Thyroid gland (tissue), 4 donors: Measurements from ENCODE around the gene HES1. TPM values are rescaled to one million over a fixed set of nuclear protein-coding genes. Genes with fewer than 3 reads are reported as not detected.
A peak's percentile ranks its signal among the peaks of the same experiment; 100 is the strongest.

Experiments used
- DNase-seq, 2 donors: peaks; one replicate each; pipeline ENCODE4 v3.0.0-alpha.2; 2019
- H3K27ac ChIP-seq, 3 donors: fragments of 200-600 bp; sonication (generic); 1 replicate in 2 of 3; 2 replicates in 1 of 3; pipeline ENCODE4 v1.5.1; 2016 to 2019; ENCODE audit warnings: mild to moderate bottlenecking in 1 of 3, moderate library complexity in 1 of 3
- H3K27me3 ChIP-seq: fragments of 200-600 bp; sonication (generic); one replicate; pipeline ENCODE4 v1.5.1; 2019
- H3K36me3 ChIP-seq, 2 donors: fragments of 200-600 bp; sonication (generic); one replicate each; pipeline ENCODE4 v1.5.1; 2016 to 2019
- H3K4me1 ChIP-seq, 2 donors: fragments of 200-600 bp; sonication (generic); one replicate each; pipeline ENCODE4 v1.5.1; 2017 to 2019
- H3K4me3 ChIP-seq, 3 donors: fragments of 200-600 bp; sonication (generic); replicated peaks in 1 of 3; 1 replicate in 2 of 3; 2 replicates in 1 of 3; pipeline ENCODE4 v1.5.1; 2016; ENCODE audit warnings: mild to moderate bottlenecking in 1 of 3
- H3K9me3 ChIP-seq: fragments of 200-600 bp; sonication (generic); one replicate; pipeline ENCODE4 v1.5.1; 2017
- CTCF ChIP-seq, 6 experiments: fragments of 200-600 bp in 3 of 6; fragments of 450-650 bp in 3 of 6; sonication (generic) in 3 of 6; IDR thresholded peaks; one replicate each; pipeline ENCODE4 v1.5.1; 2016 to 2019; ENCODE audit warnings: antibody characterized with exemption in 6 of 6, mild to moderate bottlenecking in 2 of 6, inconsistent platforms in 1 of 6, moderate library complexity in 1 of 6
- POLR2A ChIP-seq, 2 donors: fragments of 450-650 bp; IDR thresholded peaks; one replicate each; pipeline ENCODE4 v1.6.1; 2017; ENCODE audit warnings: antibody characterized with exemption in 2 of 2, mild to moderate bottlenecking in 2 of 2, moderate library complexity in 1 of 2
- WGBS, 2 donors: methylation state at CpG; one replicate each; pipeline ENCODE4 v1.1.5; 2017; 5-methylcytosine and 5-hydroxymethylcytosine counted together
- intact Hi-C: fragments of 100-400 bp; cut with DNase I; formaldehyde crosslinking; loops from one replicate; pipeline ENCODE4 v1.15.1; 2023
- total RNA-seq, 4 donors: library from RNA; depleted of rRNA; stranded (reverse); fragments of >200 nt; gene quantifications; one replicate each; pipeline ENCODE4 v1.2.3, GENCODE V29; 2016

Gene HES1
- total RNA-seq, 4 donors from 2014 or later, result 127 to 193 (median 159) TPM

GRCh38 chr3:194093842-194094241, 42.1 kb upstream of the HES1 start:
- peaks cover 20 to 30% of the 10 kb centered on the region in 2 donors for H3K4me1 ChIP-seq
- DNase-seq, result no peak
- no peaks in the 10 kb centered on the region for H3K36me3 ChIP-seq
- no peak overlapping the region for H3K27ac ChIP-seq
- no peaks in the 10 kb centered on the region for H3K9me3 ChIP-seq
- TF ChIP-seq CTCF (IDR thresholded peaks at IDR 0.05) (no peak), POLR2A (IDR thresholded peaks at IDR 0.05) (no peak)
- 76 to 90% methylated on average over 8 of the region's 8 CpGs for whole genome bisulfite sequencing, 2 donors
- no peaks in the 10 kb centered on the region for H3K27me3 ChIP-seq
- intact Hi-C loops, result no loop called here
- H3K4me3 ChIP-seq, result no peak overlapping the region

- H3K4me3 ChIP-seq, result no peak overlapping the region
- no peaks in the 10 kb centered on the region for H3K9me3 ChIP-seq
- DNase-seq, result peak; percentile 53 to 57
- no peak for TF ChIP-seq POLR2A (IDR thresholded peaks at IDR 0.05)
- no peak for TF ChIP-seq CTCF (IDR thresholded peaks at IDR 0.05)
- H3K27me3 ChIP-seq, result no peaks in the 10 kb centered on the region
- no peak overlapping the region for H3K27ac ChIP-seq
- peaks cover 20 to 21% of the 10 kb centered on the region in 2 donors for H3K4me1 ChIP-seq
- 50 to 79% methylated on average over 2 to 4 of the region's 4 CpGs for WGBS, 2 donors
- intact Hi-C loops, result no loop called here
- no peaks in the 10 kb centered on the region for H3K36me3 ChIP-seq
Measured at GRCh38 chr3:194095464-194095863, 40.5 kb upstream of the HES1 start.

GRCh38 chr3:194095902-194096301, 40.0 kb upstream of the HES1 start:
- Histone ChIP-seq H3K36me3 (no peaks in the 10 kb centered on the region), H3K4me3 (no peak overlapping the region), H3K27me3 (no peaks in the 10 kb centered on the region), H3K4me1 (peaks cover 20 to 21% of the 10 kb centered on the region in 2 donors), H3K9me3 (no peaks in the 10 kb centered on the region), H3K27ac (peak overlapping the region in 1 of 3 donors; percentile 73)
- TF ChIP-seq CTCF (IDR thresholded peaks at IDR 0.05) (no peak), POLR2A (IDR thresholded peaks at IDR 0.05) (no peak)
- intact Hi-C loops, result no loop called here
- 93 to 94% methylated on average over 4 to 10 of the region's 10 CpGs for WGBS, 2 donors
- DNase-seq, result no peak

GRCh38 chr3:194097141-194097882, 38.6 kb upstream of the HES1 start:
- H3K9me3 ChIP-seq, result no peaks in the 10 kb centered on the region
- intact Hi-C loops, result no loop called here
- no peak for TF ChIP-seq POLR2A (IDR thresholded peaks at IDR 0.05)
- peak in 1 of 6 experiments; percentile 11 for TF ChIP-seq CTCF (IDR thresholded peaks at IDR 0.05)
- peak; percentile 74 to 88 for DNase-seq
- peaks cover 20 to 21% of the 10 kb centered on the region in 2 donors for H3K4me1 ChIP-seq
- WGBS, 2 donors, result 24 to 26% methylated on average over 10 to 13 of the region's 14 CpGs
- H3K27ac ChIP-seq, result peak overlapping the region; percentile 73 to 83 (median 81)
- no peaks in the 10 kb centered on the region for H3K36me3 ChIP-seq
- H3K4me3 ChIP-seq, result no peak overlapping the region
- no peaks in the 10 kb centered on the region for H3K27me3 ChIP-seq

- intact Hi-C loops, result no loop called here
- no peaks in the 10 kb centered on the region for H3K36me3 ChIP-seq
- WGBS, 2 donors, result 59 to 75% methylated on average over 10 of the region's 10 CpGs
- H3K9me3 ChIP-seq, result no peaks in the 10 kb centered on the region
- no peaks in the 10 kb centered on the region for H3K27me3 ChIP-seq
- no peak overlapping the region for H3K4me3 ChIP-seq
- H3K27ac ChIP-seq, result peak overlapping the region; percentile 73 to 83 (median 81)
- TF ChIP-seq CTCF (IDR thresholded peaks at IDR 0.05) (no peak), POLR2A (IDR thresholded peaks at IDR 0.05) (no peak)
- DNase-seq, result peak; percentile 21 to 52
- H3K4me1 ChIP-seq, result peaks cover 20 to 21% of the 10 kb centered on the region in 2 donors
Measured at GRCh38 chr3:194098081-194098842, 37.7 kb upstream of the HES1 start.
